Measurements from ENCODE around the gene ABTB2.

- TF ChIP-seq CTCF (IDR thresholded peaks at IDR 0.05; ENCODE audit: control extremely low read depth in 1 of 3, insufficient read depth in 1 of 3, low read depth in 1 of 3, low read length in 3 of 3) = no peak
- no peak for TF ChIP-seq ZNF274 (IDR thresholded peaks at IDR 0.05; ENCODE audit: borderline replicate concordance, extremely low read depth, low read length)
- TF ChIP-seq CHD2 (IDR thresholded peaks at IDR 0.05; ENCODE audit: low read length) = no peak
- no peak for TF ChIP-seq BRCA1 (IDR thresholded peaks at IDR 0.05; ENCODE audit: low read depth, low read length)
- TF ChIP-seq EP300 (IDR thresholded peaks at IDR 0.05; ENCODE audit: borderline replicate concordance in 1 of 2, low read depth in 2 of 2, low read length in 2 of 2) = no peak
- no peak for TF ChIP-seq RFX5 (IDR thresholded peaks at IDR 0.05; ENCODE audit: borderline replicate concordance, low read depth, low read length)
- TF ChIP-seq TAF1 (IDR thresholded peaks at IDR 0.05; ENCODE audit: low read depth, low read length) = no peak
- TF ChIP-seq, protein P1, sequence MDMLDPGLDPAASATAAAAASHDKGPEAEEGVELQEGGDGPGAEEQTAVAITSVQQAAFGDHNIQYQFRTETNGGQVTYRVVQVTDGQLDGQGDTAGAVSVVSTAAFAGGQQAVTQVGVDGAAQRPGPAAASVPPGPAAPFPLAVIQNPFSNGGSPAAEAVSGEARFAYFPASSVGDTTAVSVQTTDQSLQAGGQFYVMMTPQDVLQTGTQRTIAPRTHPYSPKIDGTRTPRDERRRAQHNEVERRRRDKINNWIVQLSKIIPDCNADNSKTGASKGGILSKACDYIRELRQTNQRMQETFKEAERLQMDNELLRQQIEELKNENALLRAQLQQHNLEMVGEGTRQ (IDR thresholded peaks at IDR 0.05; ENCODE audit: low read length) = no peak
- TF ChIP-seq SIN3A (conservative IDR thresholded peaks at IDR 0.05 in 1 of 2, IDR thresholded peaks at IDR 0.05 in 1 of 2; ENCODE audit: low read depth in 1 of 2, low read length in 2 of 2) = no peak
- no peak for TF ChIP-seq ATF3 (IDR thresholded peaks at IDR 0.05; ENCODE audit: insufficient read depth, low read depth, low read length)
- TF ChIP-seq BACH1 (IDR thresholded peaks at IDR 0.05; ENCODE audit: low read length) = no peak
Measured at GRCh38 chr11:34345540-34345876, 12.3 kb downstream of the ABTB2 start.
